ENCODE results near the gene NFE2. TPM values are rescaled to one million over a fixed set of nuclear protein-coding genes. Genes with fewer than 3 reads are reported as not detected.

NFE2 gene
- total RNA-seq, 3 donors from 2014 or later: 0.15 to 0.48 (median 0.33) TPM

- TF ChIP-seq POLR2A (IDR thresholded peaks at IDR 0.05): no peak
- TF ChIP-seq CTCF (IDR thresholded peaks at IDR 0.05): no peak
- TF ChIP-seq POLR2AphosphoS5 (IDR thresholded peaks at IDR 0.05): no peak
- no peak for DNase-seq (ENCODE audit: low spot score in 2 of 2)
- peak overlapping the region in 1 of 2 donors; percentile 25 for H3K27ac ChIP-seq
- H3K4me3 ChIP-seq: no peak overlapping the region
- intact Hi-C loops (cut with DNase I; ENCODE audit: low total_unique reads): loop anchor here (5.0 kb wide), 1 partner anchor 406 kb away; no protein-coding TSS in a partner anchor
- peaks cover 0 to 3% of the 10 kb centered on the region in 2 donors for H3K4me1 ChIP-seq
- no peaks in the 10 kb centered on the region for H3K27me3 ChIP-seq
- H3K36me3 ChIP-seq: no peaks in the 10 kb centered on the region
- no peaks in the 10 kb centered on the region for H3K9me3 ChIP-seq
These were observed 2.8 kb upstream of the NFE2 start for GRCh38 chr12:54303640-54304039.

DNA sequence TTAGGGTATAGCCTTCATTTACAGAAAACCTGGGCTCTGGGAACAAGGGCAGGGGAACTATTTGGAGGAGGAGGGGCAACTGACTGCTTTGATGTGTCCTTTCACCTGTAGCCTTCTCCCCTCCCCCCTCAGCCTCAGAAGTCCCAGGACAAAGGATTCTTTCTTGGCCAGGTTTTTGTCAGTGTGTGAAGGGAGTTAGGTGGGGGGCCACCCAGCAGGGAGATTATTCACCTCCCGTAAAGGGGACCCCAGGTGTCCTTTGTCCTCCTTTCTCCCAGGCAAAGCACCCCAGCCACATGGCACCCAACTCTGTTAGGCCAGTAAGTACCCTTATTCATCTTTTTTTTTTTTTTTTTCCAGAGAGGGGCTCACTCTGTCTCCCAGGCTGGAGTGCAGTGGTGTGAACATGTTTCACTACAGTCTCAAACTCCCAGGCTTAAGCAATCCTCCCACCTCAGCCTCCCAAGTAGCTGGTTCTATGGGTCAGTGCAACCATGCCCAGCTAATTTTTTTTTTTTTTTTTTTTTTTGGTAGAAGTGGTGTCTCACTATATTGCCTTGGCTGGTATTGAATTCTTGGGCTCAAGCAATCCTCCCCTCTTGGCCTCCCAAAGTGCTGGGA is 723 bp upstream of the NFE2 start:
- Histone ChIP-seq H3K27me3 (no peaks in the 10 kb centered on the region), H3K36me3 (no peaks in the 10 kb centered on the region), H3K27ac (no peak overlapping the region), H3K4me1 (peaks cover 0 to 3% of the 10 kb centered on the region in 2 donors), H3K4me3 (no peak overlapping the region), H3K9me3 (no peaks in the 10 kb centered on the region)
- no peak for DNase-seq (ENCODE audit: low spot score in 2 of 2)
- intact Hi-C loops (cut with DNase I; ENCODE audit: low total_unique reads): loop anchor here (5.0 kb wide), 1 partner anchor 404 kb away; no protein-coding TSS in a partner anchor
- TF ChIP-seq POLR2A (IDR thresholded peaks at IDR 0.05): no peak
- TF ChIP-seq POLR2AphosphoS5 (IDR thresholded peaks at IDR 0.05): no peak
- no peak for TF ChIP-seq CTCF (IDR thresholded peaks at IDR 0.05)

DNA sequence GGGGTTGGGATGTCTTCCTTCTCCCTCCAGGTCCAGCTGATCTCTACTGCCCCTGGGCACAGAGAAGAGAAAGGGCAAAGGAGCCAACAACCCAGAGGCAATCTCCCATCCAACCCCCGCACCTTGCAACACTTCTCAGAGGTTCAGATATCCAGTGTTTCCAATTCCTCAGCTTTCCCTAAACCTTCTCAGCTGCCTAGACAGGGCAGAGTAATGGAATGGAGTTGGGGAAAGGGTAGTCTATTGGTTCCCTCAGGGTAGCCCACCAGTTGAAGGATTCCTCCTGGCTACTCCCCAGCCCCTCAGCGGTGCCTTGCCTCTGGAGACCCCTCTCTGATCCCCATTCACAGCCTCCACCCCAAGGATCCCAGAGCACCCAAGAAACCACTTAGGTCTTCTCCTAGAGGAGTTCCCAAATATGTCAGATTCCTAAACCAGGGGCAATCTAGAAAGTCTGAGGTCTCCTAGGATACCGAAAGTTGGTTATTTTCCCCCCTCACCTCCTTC is 537 bp downstream of the NFE2 start:
- TF ChIP-seq POLR2A (IDR thresholded peaks at IDR 0.05): no peak
- TF ChIP-seq POLR2AphosphoS5 (IDR thresholded peaks at IDR 0.05): no peak
- TF ChIP-seq CTCF (IDR thresholded peaks at IDR 0.05): no peak
- H3K9me3 ChIP-seq: no peaks in the 10 kb centered on the region
- H3K36me3 ChIP-seq: no peaks in the 10 kb centered on the region
- H3K4me3 ChIP-seq: peak overlapping the region; percentile 24 to 57 (median 38)
- no peak overlapping the region for H3K27ac ChIP-seq
- intact Hi-C loops (cut with DNase I; ENCODE audit: low total_unique reads): loop anchor here (5.0 kb wide), 1 partner anchor 403 kb away; no protein-coding TSS in a partner anchor
- no peak for DNase-seq (ENCODE audit: low spot score in 2 of 2)
- peaks cover 0 to 3% of the 10 kb centered on the region in 2 donors for H3K4me1 ChIP-seq
- H3K27me3 ChIP-seq: no peaks in the 10 kb centered on the region

- no peak for TF ChIP-seq POLR2AphosphoS5 (IDR thresholded peaks at IDR 0.05)
- TF ChIP-seq CTCF (IDR thresholded peaks at IDR 0.05): no peak
- no peak for TF ChIP-seq POLR2A (IDR thresholded peaks at IDR 0.05)
- no peak overlapping the region for H3K4me3 ChIP-seq
- no peak for DNase-seq (ENCODE audit: low spot score in 2 of 2)
- peaks cover 0 to 3% of the 10 kb centered on the region in 2 donors for H3K4me1 ChIP-seq
- intact Hi-C loops (cut with DNase I; ENCODE audit: low total_unique reads): loop anchor here (5.0 kb wide), 1 partner anchor 402 kb away; no protein-coding TSS in a partner anchor
- H3K36me3 ChIP-seq: no peaks in the 10 kb centered on the region
- no peaks in the 10 kb centered on the region for H3K27me3 ChIP-seq
- H3K27ac ChIP-seq: no peak overlapping the region
- H3K9me3 ChIP-seq: no peaks in the 10 kb centered on the region
These were observed 1.1 kb downstream of the NFE2 start for GRCh38 chr12:54299515-54300224.

GRCh38 chr12:54298904-54299303 is 1.9 kb downstream of the NFE2 start:
- intact Hi-C loops (cut with DNase I; ENCODE audit: low total_unique reads): no loop called here
- no peaks in the 10 kb centered on the region for H3K36me3 ChIP-seq
- H3K27me3 ChIP-seq: no peaks in the 10 kb centered on the region
- no peak overlapping the region for H3K27ac ChIP-seq
- no peaks in the 10 kb centered on the region for H3K9me3 ChIP-seq
- peaks cover 0 to 3% of the 10 kb centered on the region in 2 donors for H3K4me1 ChIP-seq
- DNase-seq (ENCODE audit: low spot score in 2 of 2): no peak
- TF ChIP-seq POLR2A (IDR thresholded peaks at IDR 0.05) (no peak), CTCF (IDR thresholded peaks at IDR 0.05) (no peak), POLR2AphosphoS5 (IDR thresholded peaks at IDR 0.05) (no peak)
- no peak overlapping the region for H3K4me3 ChIP-seq
